Esophagus squamous epithelium (tissue), 4 donors: Measurements from ENCODE around the gene ZRANB1.

Experiments used
- POLR2A ChIP-seq, 4 donors: fragments of 450-650 bp; IDR thresholded peaks; one replicate each; pipeline ENCODE4 v1.6.1; 2017; ENCODE audit warnings: antibody characterized with exemption in 4 of 4, mild to moderate bottlenecking in 4 of 4, moderate library complexity in 3 of 4
- TF ChIP-seq, protein P1 (sequence below), 6 experiments: fragments of 450-650 bp in 4 of 6; fragments of 200-600 bp in 2 of 6; sonication (generic) in 2 of 6; IDR thresholded peaks; one replicate each; pipeline ENCODE4 v1.5.1; 2016 to 2019; ENCODE audit warnings: antibody characterized with exemption in 6 of 6, mild to moderate bottlenecking in 4 of 6, moderate library complexity in 4 of 6

DNA sequence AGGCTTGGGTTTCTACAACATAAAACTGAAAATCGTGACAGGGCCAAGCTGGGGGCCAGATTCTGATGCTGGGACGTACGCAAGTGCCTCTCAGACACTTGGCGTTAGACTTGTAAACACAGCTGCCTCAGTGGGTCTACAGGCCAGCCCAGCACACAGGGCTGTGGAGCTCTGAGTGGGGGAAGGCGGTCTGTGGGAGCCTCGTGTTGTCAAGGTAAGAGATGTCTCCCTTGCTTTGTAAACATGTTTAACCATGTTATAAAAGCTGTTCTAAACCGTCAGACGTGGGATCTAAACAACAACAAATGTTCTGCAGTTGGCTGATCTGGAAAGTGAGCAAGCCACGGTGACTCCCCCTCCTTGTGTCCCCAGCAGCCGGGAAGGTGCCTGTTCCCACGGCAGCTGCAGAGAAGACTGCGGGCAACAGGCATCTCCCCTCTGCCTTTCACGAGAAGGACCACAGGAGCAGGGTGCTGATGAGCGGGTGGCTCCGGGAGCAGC, 67.8 kb downstream of the ZRANB1 start:
- TF ChIP-seq POLR2A (IDR thresholded peaks at IDR 0.05) = no peak
- TF ChIP-seq, protein P1, sequence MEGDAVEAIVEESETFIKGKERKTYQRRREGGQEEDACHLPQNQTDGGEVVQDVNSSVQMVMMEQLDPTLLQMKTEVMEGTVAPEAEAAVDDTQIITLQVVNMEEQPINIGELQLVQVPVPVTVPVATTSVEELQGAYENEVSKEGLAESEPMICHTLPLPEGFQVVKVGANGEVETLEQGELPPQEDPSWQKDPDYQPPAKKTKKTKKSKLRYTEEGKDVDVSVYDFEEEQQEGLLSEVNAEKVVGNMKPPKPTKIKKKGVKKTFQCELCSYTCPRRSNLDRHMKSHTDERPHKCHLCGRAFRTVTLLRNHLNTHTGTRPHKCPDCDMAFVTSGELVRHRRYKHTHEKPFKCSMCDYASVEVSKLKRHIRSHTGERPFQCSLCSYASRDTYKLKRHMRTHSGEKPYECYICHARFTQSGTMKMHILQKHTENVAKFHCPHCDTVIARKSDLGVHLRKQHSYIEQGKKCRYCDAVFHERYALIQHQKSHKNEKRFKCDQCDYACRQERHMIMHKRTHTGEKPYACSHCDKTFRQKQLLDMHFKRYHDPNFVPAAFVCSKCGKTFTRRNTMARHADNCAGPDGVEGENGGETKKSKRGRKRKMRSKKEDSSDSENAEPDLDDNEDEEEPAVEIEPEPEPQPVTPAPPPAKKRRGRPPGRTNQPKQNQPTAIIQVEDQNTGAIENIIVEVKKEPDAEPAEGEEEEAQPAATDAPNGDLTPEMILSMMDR (IDR thresholded peaks at IDR 0.05) = no peak
